GM18870 (cell line): ENCODE data around the gene PTPRZ1.
A peak's percentile ranks its signal among the peaks of the same experiment; 100 is the strongest.

Experiments
- ATAC-seq: cut with Tn5 transposase; IDR thresholded peaks from one replicate; pipeline ENCODE4 v1.9.1; 2021; ENCODE audit warnings: moderate library complexity; ENCODE audit not compliant: unreplicated experiment

The PTPRZ1 gene

GRCh38 chr7:122040147-122040546 is 167.2 kb downstream of the PTPRZ1 start:
- no peak for ATAC-seq

GRCh38 chr7:122046402-122046801 is 173.4 kb downstream of the PTPRZ1 start:
- no peak for ATAC-seq

GRCh38 chr7:122054393-122054792 is 181.4 kb downstream of the PTPRZ1 start:
- no peak for ATAC-seq

DNA sequence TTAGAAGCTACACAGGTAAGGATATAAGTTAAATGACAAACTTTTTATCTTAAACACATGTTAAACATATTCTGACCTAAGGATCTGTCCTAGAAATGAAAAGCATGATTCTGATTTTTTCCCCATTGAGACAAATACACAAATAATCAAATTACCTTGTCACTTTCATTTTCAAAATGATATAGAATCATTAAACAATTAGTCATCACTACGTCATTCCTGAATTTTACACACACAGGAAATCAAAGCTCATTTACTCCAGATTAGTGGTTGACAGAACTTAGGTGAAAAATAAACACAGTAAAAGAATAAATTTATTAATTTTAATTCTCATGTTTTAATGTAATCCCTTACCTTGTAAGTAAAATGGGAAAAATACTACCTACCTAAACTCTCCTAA is 182.1 kb downstream of the PTPRZ1 start:
- ATAC-seq, result no peak

- ATAC-seq, result no peak
Measured at GRCh38 chr7:122056977-122057376, 184.0 kb downstream of the PTPRZ1 start.

- no peak for ATAC-seq
Measured at GRCh38 chr7:122059542-122059941, 186.6 kb downstream of the PTPRZ1 start.

DNA sequence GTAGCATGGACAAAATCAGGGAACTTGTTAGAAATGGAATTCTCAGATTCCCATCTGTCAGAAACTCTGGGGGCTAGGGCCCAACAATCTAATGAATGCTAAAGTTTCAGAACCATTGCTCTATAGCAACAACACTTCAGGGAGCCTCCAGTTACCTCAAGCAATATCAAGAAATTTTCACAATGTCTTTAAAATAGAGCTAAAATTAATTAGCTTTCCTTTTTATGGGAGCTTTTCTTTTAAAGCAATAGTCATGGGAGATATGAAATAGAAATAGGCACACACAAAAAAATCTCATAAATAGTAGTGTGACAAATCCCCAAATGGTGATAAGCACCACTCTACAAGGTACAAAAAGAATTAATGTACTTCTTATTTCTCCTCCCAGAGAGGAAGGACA is 190.2 kb downstream of the PTPRZ1 start:
- ATAC-seq, result no peak

DNA sequence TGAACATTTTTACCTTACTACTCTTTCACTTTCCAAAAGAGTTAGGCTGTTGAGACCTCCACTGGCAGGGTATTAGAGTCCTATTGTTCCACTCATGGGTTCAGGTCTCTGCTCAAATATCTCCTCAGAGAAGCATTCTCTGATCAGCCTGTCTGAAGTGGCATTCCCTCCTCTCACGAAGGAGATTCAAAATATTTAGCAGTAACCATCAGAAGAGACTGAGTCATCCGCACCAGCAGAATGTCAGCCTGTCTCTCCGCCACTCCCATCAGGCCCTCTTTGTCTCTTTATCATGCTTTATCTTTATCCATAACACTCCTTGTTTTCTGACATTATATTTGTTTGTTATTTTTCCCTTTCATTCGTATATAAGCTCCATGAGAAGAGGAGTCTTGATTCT is 192.0 kb downstream of the PTPRZ1 start:
- ATAC-seq, result no peak

GRCh38 chr7:122067077-122067476 is 194.1 kb downstream of the PTPRZ1 start:
- no peak for ATAC-seq

- ATAC-seq, result no peak
Measured at GRCh38 chr7:122068046-122068445, 195.1 kb downstream of the PTPRZ1 start.

GRCh38 chr7:122068999-122069398 is 196.0 kb downstream of the PTPRZ1 start:
- no peak for ATAC-seq

GRCh38 chr7:122070062-122070461 is 197.1 kb downstream of the PTPRZ1 start:
- ATAC-seq, result peak; percentile 42

DNA sequence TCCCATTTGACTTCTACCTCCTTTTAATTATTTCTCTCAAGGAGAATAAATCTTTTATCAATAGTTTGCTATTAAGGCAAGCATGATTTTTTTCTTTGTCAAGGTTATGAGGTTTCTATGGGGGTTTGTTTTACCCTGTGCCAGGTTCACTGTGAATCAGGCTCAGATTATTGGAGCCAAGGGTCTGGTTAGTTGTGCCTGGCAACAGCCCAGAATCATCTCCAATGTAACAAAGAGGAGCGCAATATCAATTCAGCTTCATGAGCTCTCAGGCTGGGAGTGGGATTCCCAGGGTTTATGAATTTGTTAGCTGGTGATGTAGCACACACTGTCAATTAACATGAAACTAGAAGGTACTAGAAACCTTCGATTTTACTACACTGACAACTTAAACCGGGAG is 197.9 kb downstream of the PTPRZ1 start:
- no peak for ATAC-seq

- ATAC-seq, result no peak
Measured at GRCh38 chr7:122072272-122072671, 199.3 kb downstream of the PTPRZ1 start.

DNA sequence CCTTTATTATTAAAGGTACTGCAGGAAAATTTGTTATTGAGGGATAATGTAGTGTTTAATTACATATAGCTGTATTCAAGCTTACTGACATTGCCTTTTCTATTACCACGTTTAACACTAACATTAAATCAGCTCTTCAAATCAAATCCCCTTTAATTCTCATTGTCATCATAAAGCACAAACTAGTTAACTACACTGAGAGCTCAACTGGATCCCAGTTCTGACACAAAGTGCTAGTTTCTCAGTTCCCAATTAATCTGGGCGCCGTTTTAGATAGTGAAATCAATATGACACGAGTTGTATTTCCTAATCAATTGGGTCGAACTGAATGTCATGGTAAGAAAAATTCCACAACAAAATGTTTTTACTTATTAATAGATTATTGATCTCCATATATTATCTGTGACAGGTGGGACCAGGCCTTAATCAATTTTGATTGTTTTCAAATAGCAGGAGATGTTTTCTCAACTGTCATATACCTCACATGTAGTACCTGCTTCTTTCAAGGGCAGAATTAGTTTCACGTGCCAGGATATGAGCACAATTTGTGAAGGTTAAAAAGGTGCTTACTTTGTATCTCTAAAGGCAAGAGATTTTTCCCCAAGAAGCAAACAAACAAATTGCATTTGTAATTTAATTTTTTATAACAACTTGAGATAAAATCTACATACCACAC is 200.1 kb downstream of the PTPRZ1 start:
- ATAC-seq, result no peak

DNA sequence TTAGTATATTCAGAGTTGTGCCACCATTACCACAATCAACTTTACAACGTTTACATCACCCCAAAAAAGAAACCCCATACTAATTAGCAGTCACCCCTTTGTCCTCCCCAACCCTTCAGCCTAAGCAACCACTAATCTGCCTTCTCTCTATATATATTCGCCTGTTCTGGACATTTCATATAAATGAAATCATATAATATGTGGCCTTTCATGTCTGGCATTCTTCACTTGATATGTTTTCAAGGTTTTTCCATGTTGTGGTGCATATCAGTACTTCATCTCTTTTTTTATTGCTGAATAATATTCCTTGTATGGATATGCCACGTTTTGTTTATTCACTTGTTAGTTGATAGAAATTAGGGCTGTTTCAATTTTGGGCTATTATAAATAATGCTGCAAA is 200.7 kb downstream of the PTPRZ1 start:
- no peak for ATAC-seq

GRCh38 chr7:122082160-122082559 is 209.2 kb downstream of the PTPRZ1 start:
- ATAC-seq, result no peak

DNA sequence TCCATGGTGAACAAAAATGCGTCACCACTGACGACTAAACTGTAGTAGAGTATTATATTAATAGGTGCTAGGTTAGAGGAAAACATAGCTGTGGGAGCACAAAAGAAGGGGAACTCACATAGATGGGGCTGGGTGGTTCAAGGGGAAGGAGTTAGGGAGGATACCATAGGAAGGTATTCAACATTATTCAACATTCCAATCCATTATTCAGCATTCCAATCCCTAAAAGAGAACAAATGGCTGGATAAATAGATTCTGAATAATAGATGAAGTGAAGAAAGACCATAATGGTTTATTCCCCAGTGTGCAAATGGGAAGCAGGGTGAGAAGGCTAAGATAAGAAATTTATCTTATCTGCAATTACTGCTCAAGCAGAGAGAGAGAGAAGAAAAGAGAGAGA is 209.7 kb downstream of the PTPRZ1 start:
- no peak for ATAC-seq

DNA sequence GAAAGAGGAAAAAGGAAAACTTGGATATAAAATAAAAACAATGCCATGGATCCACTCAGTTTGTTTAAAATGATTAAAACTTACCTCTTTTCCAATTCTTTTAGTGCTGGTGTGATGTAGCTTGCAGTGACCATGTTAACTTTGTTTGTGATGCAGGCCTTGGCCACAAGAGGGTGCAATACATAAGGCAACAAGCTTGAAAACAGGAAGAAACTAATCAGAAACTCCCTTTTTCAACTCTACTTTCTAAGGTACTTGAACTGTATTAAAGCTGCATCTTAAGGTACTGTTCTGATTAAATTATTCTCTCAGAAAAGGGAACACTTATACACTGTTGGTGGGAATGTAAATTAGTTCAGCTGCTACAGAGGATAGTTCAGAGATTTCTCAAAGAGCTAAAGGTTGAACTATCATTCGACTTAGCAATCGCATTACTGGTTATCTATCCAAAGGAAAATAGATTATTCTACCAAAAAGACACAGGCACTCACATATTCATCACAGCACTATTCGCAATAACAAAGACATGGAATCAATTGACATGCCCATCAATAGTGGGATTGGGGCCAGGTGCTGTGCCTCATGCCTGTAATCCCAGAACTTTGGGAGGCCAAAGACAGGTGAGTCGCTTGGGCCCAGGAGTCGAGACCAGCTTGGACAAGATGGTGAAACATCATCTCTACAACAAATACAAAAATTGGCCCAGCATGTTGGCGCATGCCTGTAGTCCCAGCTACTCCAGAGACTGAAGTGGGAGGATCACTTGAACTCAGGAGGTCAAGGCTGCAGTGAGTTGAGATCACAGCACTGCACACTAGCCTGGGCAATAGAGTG is 220.2 kb downstream of the PTPRZ1 start:
- ATAC-seq, result peak; percentile 98

DNA sequence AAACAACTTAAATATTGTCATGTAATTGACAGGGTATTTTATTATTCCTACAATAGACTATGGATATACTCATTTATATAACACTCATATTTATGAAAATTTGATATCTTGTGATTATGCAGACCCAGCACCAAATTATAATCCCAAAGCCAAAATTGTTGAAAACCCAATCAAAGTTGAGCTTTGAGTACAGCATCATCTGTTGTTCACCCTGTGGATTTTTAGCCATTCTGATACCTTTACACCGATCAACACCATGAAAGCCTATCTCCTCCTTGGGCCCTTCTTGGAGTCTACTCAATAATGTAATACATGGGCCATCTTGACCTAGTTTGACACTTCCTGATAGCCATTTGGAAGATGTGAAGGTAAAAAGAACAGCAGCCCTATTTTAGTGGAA is 221.6 kb downstream of the PTPRZ1 start:
- ATAC-seq, result no peak

GRCh38 chr7:122095642-122096041 is 222.7 kb downstream of the PTPRZ1 start:
- ATAC-seq, result no peak

DNA sequence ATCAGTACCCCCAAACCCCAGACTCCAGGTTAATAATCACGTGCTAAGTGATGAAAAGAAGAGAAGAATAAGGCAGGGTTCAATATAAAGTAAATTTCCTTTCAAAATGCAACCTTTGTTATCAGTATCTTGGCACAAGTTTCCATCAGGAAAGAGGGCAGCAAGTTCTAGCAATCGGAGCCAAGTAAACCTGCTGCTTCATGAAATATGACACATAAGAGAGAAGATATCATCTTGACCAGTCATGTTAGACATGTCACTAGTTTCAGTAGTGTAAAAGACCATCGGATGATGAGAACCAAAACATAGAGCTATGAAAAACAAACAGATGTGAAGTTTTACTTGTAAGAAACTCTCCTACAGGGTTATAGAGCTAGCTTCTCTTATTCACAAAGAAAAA is 227.1 kb downstream of the PTPRZ1 start:
- no peak for ATAC-seq
